GM21723 (cell line): ENCODE results near the gene ADGRF1.
A peak's percentile ranks its signal among the peaks of the same experiment; 100 is the strongest.
"Not testable (repeated sequence)": the region's sequence is repeated elsewhere in the genome, so short reads cannot be mapped to it uniquely, and the experiment has no call there.

ENCODE experiments used
- ATAC-seq: cut with Tn5 transposase; IDR thresholded peaks from one replicate; pipeline ENCODE4 v1.9.1; 2021; ENCODE audit warnings: mild to moderate bottlenecking, moderate library complexity; ENCODE audit not compliant: unreplicated experiment

Gene ADGRF1

DNA sequence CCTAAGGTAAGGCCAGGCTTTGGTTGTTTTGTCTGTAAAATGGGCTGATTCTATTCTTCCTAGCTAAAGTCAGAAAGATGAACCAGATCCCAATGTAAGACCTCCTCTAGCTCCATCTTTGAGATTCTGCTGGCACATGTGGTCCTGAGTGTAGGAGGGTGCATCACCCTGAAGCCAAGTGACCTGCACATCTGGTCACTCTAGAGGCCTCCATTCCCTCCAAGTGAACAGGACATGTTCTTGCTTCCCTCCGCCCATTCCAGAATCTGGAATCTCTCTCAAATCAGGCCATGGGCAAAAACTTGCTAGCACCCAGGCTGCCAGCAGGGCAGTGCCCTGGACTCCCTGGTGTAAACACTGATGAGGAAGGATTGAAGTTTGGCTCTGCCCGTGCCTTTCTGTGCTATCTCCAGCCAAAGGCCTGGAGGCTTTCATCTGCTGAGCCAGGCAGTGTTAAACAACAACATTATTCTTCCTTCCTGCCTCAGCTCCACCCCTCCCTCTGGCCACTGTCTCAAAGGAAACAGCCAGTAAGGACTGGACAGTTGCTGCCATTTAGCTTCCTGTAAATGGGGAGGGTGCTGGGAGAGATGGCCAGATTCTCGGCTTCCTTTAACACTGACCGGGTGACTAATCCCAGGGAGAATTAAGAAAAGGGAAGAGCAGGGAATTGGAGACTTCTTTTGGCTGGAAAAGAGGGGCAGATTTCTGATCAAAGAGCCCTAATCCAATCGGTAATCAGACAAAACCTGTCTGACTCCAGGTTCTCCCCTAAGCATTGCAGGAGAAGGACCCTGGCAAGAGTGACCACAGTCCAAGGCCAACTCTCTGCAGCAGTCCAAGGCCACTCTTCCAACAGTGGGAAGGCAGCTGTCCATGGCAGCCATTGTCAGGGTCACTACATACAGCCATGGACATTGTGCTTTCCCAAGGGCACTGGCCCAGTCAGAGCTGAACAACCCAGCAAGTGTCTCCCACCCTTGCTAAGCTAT is 19.5 kb upstream of the ADGRF1 start:
- ATAC-seq: no peak

DNA sequence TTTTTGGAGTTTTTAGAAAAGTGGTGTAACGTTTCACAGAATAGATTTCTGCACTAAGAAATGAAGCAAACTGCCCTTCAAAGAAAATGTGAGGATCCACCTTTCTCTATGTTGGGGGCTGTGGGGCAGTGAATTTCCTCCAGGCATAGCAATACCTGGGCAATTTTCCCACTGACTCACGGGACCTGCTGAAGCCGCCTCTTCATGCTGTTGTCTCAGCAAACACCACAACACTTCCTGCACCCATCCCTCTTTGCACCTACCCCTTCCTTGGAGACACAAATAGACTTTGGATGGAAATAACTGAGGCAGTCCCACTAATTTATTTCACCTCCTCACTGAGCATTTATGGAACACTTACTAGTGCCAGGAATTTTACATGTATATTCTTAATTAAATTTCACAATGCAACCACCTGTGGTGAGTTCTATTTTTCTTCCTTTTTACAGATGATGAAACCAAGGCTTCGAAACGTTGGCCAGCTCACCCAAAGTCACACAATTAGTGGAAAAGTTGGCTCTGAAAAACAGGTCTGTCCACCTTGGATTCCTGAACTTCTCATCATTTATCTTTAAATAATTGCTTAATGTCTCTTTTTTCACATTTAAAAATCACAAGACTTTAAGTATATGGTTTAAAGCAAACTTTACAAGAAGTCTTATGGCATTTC is 17.2 kb upstream of the ADGRF1 start:
- no peak for ATAC-seq

DNA sequence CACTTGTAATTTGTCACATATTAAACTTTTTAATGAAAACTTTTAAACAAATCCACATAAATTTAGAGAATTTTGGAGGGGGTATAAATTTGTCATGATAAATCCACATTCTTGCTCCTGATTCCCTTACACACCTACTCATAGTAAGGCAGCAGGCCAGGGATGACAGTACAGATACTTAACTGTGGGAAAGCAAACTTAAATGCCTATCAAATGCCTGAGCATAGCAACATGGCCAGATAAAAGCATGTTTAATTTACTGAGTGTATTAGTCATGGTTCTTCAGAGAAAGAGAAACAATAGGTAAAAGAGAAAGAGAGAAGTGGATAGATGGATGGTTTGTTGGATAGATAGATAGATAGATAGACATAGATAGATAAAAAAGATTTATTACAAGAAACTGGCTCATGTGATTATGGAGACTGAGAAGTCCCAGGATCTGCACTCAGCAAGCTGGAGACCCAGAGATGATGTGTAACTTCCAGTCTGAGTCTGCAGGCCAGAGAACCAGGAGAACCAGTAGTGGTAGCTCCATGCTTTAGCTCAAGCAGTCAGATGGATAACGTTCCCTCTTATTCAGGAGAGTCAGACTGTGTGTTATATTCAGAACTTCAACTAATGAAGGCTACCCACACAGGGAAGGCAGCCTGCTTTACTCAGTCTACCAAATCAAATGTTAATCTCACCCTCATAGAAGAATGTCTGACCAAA is 15.9 kb upstream of the ADGRF1 start:
- ATAC-seq: no peak

DNA sequence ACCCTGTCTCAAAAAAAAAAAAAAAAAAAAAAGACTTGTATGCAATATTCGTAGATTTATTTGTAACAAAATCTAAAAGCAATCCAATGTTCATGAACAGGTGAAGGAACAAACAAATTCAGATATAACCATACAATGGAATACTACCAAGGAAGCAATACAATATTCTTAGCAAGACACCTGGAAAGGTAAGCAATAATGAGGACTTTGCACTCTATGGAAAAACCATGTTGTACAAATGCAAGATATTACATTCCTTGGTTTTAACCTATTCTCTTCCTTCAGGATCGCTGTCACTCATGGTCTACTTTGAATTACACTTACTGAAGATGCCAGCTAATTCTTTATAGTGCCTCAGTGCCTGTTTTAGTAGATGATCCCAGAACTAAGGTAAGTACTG is 14.7 kb upstream of the ADGRF1 start:
- ATAC-seq: no peak

DNA sequence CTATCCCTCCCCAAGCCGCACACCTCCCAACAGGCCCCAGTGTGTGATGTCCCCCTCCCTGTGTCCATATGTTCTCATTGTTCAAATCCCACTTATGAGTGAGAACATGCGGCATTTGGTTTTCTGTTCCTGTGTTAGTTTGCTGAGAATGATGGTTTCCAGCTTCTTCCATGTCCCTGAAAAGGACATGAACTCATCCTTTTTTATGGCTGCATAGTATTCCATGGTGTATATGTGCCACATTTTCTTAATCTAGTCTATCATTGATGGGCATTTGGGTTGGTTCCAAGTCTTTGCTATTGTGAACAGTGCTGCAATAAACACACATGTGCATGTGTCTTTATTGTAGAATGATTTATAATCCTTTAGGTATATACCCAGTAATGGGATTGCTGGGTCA is 12.2 kb upstream of the ADGRF1 start:
- ATAC-seq: not testable (repeated sequence)

DNA sequence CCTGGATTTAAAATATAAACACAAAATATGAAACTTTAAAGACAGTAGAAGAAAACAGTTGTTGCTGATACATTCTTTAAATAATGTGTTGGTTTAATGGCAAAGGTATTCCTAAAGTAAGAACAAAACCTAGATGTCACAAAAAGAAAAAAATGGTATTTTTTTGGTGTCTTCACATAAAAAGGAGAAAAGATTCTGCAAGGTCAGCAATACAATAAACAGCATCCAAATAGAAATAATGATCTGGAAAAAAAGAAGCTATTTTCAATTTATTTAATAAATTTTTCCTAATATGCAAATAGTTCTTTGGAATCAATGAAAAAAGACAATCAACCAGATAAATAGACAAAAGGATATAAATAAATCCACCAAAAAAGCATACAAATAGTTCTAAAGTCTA is 6.5 kb upstream of the ADGRF1 start:
- ATAC-seq: no peak

DNA sequence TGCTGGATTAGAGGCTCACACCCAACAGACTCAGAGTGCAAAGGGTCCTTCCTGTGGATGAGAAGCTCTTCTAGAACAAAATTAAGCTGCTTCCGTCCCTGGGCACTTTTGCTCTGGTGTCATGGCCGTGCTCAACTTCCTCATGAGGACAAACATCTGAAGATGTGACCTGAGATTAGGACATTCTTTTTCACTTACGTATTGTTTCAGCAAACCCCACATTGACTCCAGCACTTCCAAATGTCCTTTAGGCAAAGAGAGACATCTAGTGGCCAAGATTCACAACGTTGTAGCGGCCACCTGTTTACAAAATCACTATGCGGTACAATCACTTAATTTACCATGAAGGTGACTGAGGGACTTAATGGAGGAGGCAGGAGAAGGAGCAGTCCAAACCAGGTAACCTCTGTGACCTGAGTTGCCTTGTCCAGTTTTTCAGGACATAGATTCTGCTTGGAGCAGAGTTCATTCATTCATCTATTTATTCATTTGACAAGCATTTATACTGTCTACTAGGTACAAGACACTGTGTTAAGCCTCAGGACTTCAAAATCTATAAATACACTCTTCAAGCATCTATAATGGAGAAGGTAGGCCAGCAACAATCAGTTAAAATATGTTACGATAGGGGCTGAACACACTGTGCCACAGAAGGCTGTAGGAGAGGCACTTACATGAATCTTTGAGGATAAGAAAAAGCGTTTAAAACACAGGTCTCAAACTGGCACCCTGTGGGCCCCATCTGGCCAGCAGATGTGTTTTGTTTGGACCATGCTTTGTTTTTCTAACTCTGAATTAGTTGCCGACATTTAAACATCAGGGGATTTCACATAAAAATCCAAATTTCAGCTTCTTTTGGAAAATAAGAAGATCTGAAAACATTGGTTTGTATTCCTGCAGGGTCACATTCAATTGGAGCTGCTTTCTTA is 5.6 kb upstream of the ADGRF1 start:
- peak; percentile 87 for ATAC-seq

DNA sequence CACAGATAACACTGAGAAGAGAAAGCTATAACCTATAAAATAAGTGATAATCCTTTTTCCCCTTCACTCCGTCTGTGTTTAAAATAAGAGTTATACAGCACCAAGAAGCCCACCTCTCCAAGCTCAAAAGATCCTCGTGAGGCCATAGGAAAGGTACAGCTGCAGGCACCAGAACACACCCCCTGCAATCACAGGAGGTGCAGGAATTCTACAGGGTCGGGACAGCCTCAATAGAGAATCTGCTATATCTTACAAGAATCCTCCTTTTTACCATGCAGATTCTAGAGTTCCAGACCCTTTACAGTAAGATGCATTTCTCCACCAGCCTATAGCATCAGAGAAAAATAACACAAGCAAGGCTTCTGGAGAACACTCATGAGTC is 5.0 kb upstream of the ADGRF1 start:
- no peak for ATAC-seq

DNA sequence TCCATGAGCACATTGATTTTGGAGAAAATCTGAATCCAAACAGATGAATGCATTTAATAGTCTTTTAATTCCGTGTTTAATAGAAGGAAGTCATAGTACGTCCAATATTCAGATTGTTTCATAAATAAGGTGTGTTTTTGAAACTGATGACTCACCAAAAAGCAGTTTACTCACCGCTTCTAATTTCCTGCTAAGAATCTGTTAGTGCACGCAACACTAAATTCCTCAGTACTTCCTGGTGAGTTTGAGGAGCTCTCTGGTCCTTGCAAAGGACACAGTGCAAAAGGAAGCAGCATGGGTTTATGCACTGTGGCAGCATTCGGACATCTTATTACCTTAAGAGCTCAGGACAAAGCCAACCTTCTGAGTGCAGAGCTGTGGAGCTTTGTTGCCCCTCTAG is 2.3 kb upstream of the ADGRF1 start:
- ATAC-seq: no peak

DNA sequence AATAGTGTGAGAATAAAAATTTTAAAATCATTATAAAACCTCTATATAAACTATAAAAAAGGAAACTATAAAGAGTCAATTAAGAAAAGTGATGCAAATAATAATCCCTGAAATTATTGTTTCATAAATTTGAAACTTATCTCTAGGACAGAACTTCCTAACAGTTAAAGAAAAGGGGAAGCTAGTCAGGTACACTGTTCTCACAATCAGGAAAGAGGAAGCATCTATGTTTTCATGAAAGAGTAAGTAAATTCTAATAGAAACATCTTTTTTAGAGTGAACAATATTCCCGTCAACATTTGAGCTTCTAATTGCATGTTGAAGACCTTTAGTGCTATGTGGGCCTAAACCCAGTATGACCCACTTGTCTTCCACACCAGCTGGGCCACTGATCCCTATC is 1.2 kb upstream of the ADGRF1 start:
- no peak for ATAC-seq

DNA sequence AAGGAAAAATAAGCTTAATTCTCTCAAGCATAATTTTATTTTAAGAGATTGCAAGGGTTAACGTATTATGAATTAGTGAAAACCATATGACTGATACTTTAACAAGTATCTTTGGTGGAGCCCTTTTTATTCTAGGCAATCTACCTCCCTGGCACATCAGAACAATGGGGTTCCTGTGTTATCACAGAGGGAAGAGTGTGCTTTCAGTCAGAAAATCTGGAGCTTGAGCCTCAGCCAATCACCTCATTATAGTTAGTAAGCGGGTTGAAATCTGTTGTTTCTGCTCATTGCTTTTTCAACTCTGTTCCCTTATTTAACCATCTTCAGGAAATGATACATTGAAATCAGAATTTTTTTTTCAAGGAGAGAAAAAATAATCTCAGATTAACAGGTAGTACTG is 391 bp downstream of the ADGRF1 start:
- ATAC-seq: no peak

DNA sequence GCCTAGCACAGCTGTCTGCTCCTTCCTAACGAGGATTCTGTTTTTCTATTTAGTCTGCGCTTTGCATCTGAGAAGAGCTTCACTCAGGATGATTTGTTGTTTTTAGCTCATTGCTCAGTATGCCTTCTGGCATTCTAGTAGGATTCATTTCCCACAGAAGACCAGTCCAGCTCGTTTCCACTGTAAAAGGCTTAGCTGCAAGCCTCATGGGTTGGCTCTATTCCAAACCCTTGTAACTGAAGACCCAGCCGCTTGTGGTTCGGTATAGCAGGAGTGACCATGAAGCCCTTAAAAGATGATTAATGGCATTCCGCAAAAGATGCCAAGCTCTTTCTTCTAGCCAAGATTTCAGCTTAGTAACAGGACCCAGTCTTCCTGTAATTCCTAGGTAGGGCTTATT is 7.2 kb downstream of the ADGRF1 start:
- no peak for ATAC-seq

DNA sequence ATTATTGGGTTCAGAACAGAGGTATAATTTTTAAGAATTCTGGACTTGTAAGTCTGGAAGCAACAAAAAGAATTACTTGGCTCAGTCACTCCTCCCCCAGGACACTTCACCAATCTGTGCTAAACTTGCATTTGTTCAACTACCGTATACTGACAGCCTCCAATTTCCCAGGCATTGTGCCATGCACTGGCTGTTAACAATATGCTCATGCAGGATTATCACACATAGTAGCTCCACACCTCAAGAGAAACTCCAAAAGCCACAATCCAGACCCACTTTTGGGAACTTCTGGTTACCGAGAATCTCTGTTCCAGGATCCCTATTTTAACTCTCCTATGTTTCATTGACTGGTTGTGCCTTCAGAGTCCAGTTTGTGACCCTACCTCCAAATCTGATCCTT is 7.7 kb downstream of the ADGRF1 start:
- no peak for ATAC-seq

DNA sequence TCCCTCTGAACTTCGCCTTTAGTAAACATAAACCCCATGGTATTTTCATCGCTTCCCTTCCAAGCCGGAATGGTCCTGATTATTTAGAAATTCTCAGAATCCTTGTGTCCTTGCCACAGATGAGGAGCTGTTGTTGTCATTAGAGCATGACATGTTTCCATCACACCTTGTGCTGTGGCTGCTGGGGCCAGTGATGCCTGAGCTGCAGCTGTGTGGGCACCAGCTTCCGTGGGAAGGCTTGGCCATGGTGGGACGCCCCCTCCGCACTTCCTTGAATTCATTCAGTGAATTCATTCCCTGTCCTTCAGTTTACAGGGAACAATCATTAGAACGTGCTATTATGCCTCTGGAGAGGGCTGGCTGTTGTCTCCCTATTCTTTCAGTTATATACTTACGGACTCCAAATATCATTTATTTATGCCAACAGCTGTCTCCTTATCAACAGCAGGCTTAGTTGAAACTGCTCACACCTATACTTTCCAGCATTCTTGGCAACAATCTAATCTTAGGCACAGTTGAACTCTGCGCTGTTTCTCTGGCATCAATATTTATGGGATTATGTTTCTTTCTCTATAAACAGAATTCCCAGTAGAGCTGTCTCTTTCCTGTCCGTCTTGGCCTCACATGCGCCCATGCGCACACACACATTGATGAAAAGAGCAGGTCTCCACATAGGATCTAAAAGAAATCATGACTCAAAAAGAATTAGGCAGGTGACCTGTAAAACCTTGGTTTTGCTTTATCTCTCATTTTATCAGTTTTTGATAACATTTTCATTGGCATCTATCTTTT is 9.0 kb downstream of the ADGRF1 start:
- no peak for ATAC-seq

DNA sequence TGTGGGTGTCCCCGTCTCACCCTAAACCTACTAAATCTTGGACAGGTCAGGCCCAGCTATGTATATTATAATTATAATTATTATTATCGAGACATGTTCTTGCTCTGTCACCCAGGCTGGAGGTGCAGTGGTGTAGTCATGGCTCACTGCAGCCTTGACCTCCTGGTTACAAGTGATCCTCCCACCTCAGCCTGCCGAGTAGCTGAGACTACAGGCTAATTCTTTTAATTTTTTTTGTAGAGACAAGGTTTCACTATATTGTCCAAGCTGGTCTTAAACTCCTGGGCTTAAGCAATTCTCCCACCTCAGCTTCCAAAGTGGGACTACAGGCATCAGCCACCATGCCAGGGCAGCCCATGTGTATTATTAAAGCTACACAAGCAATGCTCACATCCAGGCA is 10.5 kb downstream of the ADGRF1 start:
- no peak for ATAC-seq

DNA sequence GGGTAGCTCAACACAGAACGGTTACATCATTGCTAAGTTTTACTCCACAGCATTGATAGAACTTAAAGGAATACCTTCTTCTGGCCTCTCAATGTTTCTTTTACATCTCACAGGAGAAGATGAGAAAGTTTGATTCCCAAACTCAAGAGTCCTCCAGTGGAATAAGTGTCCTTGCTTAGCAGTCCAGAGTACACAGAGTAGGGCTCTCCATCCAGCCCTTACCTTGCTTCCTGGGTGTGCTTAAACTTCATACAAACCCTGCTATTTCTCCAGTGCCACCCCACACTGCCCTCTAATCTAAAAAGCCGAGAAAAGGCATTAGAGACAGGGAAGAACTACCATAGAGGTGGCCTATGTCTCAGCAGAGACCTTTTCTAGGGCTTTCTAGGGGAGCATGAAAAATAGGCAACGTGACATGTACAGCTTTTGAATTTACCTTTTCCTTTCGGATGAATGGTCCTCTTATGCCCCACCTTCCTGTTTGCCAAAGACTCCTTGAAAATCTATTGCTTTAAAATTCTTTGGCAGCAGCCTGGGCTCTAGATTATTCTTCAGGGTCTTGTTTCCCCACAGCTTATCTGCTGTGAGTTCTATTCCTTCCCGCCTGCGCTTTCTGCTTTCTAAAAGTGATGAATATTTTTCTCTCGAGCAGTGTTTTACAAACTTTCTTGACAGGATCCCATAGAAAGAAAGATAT is 12.1 kb downstream of the ADGRF1 start:
- ATAC-seq: no peak

DNA sequence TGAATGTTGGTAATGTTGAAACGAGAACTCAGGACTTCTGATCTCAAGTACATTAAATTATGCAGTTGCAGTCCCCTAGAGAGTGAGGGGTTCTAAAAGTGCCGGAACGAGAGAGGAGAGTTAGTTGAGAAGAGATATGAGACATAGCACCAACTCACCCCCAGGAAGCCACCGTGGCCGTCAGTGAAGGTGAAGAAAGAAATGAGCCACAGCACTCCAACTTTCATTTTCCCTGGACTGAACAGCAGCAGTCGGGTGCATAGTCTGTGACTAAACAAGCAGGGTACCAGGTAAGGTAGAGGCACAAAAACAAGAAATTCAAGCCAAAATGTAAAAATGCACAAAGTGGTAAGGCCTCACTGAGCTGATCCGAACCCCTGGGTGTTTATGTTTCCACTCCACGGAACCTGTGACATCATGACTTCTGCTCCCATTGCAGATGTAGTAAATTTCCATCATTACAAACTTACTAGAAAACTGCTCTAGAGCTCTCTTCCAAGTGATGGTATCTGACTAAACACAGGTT is 13.2 kb downstream of the ADGRF1 start:
- ATAC-seq: no peak

DNA sequence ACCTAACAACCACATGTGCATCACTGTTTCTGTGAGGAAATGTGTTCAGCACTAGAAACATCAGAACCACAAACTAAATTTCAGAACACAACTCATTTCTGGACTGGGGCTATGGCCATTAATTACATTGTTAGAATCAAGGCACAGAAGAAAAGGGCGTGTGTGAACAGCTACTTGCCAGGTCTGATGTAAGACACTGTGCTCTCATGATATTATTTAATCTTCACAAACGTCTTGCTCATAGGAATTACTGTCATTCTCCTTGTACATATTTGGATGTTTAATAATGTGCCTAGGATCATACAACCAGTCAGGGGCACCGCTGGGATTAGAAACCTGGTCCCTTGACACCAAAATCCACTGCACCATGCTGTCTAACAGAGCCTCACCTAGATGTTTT is 14.8 kb downstream of the ADGRF1 start:
- no peak for ATAC-seq

DNA sequence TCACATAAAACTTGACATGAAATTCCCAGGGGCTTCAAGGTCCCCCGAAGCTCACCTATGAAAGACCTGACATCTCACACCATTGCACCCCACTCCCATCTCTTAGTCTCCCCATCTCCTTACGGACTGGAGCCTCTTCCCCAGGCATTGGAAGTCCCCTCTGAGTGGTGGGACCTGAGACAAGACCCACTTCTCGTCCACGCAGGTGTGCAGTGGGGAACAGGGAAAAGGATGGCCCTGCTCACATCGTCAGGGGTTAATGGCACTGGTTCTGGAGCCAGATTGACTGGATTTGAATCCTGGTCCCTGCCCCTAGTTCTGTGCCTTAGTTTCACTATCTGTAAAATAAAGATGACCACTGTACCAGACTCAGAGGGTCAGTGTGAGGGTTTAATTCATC is 15.5 kb downstream of the ADGRF1 start:
- no peak for ATAC-seq
